ENCODE measurements around the gene LRRC19. TPM values are rescaled to one million over a fixed set of nuclear protein-coding genes. Genes with fewer than 3 reads are reported as not detected.
A peak's percentile ranks its signal among the peaks of the same experiment; 100 is the strongest.

LRRC19 gene
- total RNA-seq, 1 experiment from 2014 or later: not detected

- H3K9ac ChIP-seq (ENCODE audit: low read length): peak overlapping the region; percentile 93
- peak overlapping the region; percentile 90 for H3K4me3 ChIP-seq (ENCODE audit: low read length)
- no peaks in the 10 kb centered on the region for H3K36me3 ChIP-seq (ENCODE audit: insufficient read depth, low read length)
- no peaks in the 10 kb centered on the region for H3K9me3 ChIP-seq (ENCODE audit: low read length)
- no peaks in the 10 kb centered on the region for H4K20me1 ChIP-seq (ENCODE audit: insufficient read depth, low read depth, low read length)
- no peaks in the 10 kb centered on the region for H3K9me2 ChIP-seq (replicated peaks; ENCODE audit: insufficient read depth, low read length)
- peaks cover 28% of the 10 kb centered on the region for H3K79me2 ChIP-seq (ENCODE audit: low read length)
- no peaks in the 10 kb centered on the region for H3K27me3 ChIP-seq (ENCODE audit: low read length)
- H3K4me2 ChIP-seq (ENCODE audit: low read depth, low read length, poor library complexity, severe bottlenecking): peak overlapping the region; percentile 84
- peak; percentile 75 for DNase-seq
- H2AFZ ChIP-seq (ENCODE audit: low read length): peak overlapping the region; percentile 40
- H3K27ac ChIP-seq (ENCODE audit: low read length): peak overlapping the region; percentile 83
- H3K4me1 ChIP-seq (ENCODE audit: low read length): peaks cover 35% of the 10 kb centered on the region
These were observed 51.4 kb downstream of the LRRC19 start for GRCh38 chr9:26954050-26954508.

- H4K20me1 ChIP-seq (ENCODE audit: insufficient read depth, low read depth, low read length): no peaks in the 10 kb centered on the region
- H3K9ac ChIP-seq (ENCODE audit: low read length): no peak overlapping the region
- H3K79me2 ChIP-seq (ENCODE audit: low read length): peaks cover 17% of the 10 kb centered on the region
- H3K27ac ChIP-seq (ENCODE audit: low read length): no peak overlapping the region
- no peaks in the 10 kb centered on the region for H3K9me3 ChIP-seq (ENCODE audit: low read length)
- H3K36me3 ChIP-seq (ENCODE audit: insufficient read depth, low read length): no peaks in the 10 kb centered on the region
- H3K9me2 ChIP-seq (replicated peaks; ENCODE audit: insufficient read depth, low read length): no peaks in the 10 kb centered on the region
- H3K4me1 ChIP-seq (ENCODE audit: low read length): peaks cover 33% of the 10 kb centered on the region
- no peak for DNase-seq
- no peak overlapping the region for H2AFZ ChIP-seq (ENCODE audit: low read length)
- H3K4me2 ChIP-seq (ENCODE audit: low read depth, low read length, poor library complexity, severe bottlenecking): no peak overlapping the region
- H3K4me3 ChIP-seq (ENCODE audit: low read length): no peak overlapping the region
- H3K27me3 ChIP-seq (ENCODE audit: low read length): no peaks in the 10 kb centered on the region
These were observed 53.7 kb downstream of the LRRC19 start for GRCh38 chr9:26951794-26952193.

DNA sequence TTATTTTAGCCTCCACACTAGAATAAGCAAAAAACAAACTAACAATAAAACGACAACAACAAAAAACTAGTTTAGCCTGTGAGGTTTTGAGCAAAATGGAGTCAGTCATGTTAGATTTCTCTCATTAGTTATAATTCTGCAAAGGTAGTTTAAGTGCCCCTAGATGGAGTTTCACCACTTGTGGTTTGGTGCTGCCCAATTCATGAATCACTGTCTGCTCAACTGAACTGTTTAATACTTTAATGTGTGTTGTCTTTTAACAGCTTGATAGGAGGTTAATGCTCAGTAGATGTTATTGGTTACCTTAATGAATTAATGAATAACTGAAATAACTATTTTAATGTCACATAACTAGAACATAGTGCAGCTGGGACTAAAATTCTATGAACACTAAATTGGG lies 55.0 kb downstream of the LRRC19 start:
- Histone ChIP-seq H3K4me3 (ENCODE audit: low read length) (no peak overlapping the region), H3K9me2 (replicated peaks; ENCODE audit: insufficient read depth, low read length) (no peaks in the 10 kb centered on the region), H3K27ac (ENCODE audit: low read length) (no peak overlapping the region), H2AFZ (ENCODE audit: low read length) (no peak overlapping the region), H3K9me3 (ENCODE audit: low read length) (no peaks in the 10 kb centered on the region), H3K36me3 (ENCODE audit: insufficient read depth, low read length) (no peaks in the 10 kb centered on the region), H4K20me1 (ENCODE audit: insufficient read depth, low read depth, low read length) (no peaks in the 10 kb centered on the region; the same call in 1 of the 2 replicates), H3K9ac (ENCODE audit: low read length) (no peak overlapping the region), H3K4me2 (ENCODE audit: low read depth, low read length, poor library complexity, severe bottlenecking) (no peak overlapping the region), H3K79me2 (ENCODE audit: low read length) (peaks cover 25% of the 10 kb centered on the region), H3K27me3 (ENCODE audit: low read length) (no peaks in the 10 kb centered on the region), H3K4me1 (ENCODE audit: low read length) (peaks cover 33% of the 10 kb centered on the region)
- no peak for DNase-seq

DNA sequence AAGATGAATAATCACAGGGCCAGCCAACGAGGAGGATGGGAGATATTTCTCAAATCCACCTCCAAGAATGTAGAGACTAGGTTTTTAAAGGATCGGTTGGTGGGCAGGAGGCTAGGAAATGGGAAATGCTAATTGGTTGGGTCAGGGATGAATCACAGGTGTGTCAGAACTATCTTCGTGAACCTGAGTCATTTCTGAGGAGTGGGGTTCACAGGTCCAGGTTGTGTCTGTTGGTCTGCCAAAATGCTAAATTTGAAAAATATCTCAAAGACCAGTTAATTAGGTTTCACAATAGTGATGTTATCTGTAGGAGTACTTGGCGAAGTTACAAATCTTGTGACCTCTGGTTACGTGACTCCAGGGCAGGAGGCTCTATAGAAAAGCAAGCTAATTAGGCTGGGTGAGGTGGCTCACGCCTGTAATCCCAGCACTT lies 55.8 kb downstream of the LRRC19 start:
- peaks cover under 1% of the 10 kb centered on the region; the same call in 1 of the 2 replicates for H4K20me1 ChIP-seq (ENCODE audit: insufficient read depth, low read depth, low read length)
- no peak for DNase-seq
- H3K27ac ChIP-seq (ENCODE audit: low read length): no peak overlapping the region
- H3K9me2 ChIP-seq (replicated peaks; ENCODE audit: insufficient read depth, low read length): no peaks in the 10 kb centered on the region
- H3K4me2 ChIP-seq (ENCODE audit: low read depth, low read length, poor library complexity, severe bottlenecking): no peak overlapping the region
- H2AFZ ChIP-seq (ENCODE audit: low read length): 0 out of 2 replicates have a peak overlapping the region, but pooled peaks have one; percentile 4
- peaks cover 33% of the 10 kb centered on the region for H3K4me1 ChIP-seq (ENCODE audit: low read length)
- H3K4me3 ChIP-seq (ENCODE audit: low read length): no peak overlapping the region
- no peaks in the 10 kb centered on the region for H3K27me3 ChIP-seq (ENCODE audit: low read length)
- H3K79me2 ChIP-seq (ENCODE audit: low read length): peaks cover 34% of the 10 kb centered on the region
- no peak overlapping the region for H3K9ac ChIP-seq (ENCODE audit: low read length)
- no peaks in the 10 kb centered on the region for H3K9me3 ChIP-seq (ENCODE audit: low read length)
- H3K36me3 ChIP-seq (ENCODE audit: insufficient read depth, low read length): peaks cover under 1% of the 10 kb centered on the region; the same call in 1 of the 2 replicates

DNA sequence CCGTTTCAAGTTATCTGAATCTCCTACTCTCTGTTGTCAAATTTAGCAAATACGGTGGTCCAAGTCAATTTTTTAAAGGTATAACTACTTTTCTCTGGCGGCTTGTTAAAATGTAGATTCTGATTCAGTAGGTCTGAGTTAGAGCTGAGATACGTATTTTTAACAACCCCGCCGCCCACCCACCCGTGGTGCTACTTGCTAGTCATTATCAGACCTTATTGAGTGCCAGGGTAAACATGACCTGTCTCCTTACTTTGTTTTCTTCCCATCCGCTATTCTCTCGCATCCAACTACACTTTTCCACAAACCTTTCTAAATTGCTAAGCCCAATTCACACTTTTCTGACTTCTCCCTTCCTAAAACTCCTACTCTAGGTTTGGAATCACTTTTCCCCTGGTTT lies 57.7 kb downstream of the LRRC19 start:
- Histone ChIP-seq H3K36me3 (ENCODE audit: insufficient read depth, low read length) (peaks cover 15% of the 10 kb centered on the region), H3K27me3 (ENCODE audit: low read length) (no peaks in the 10 kb centered on the region), H3K9me2 (replicated peaks; ENCODE audit: insufficient read depth, low read length) (no peaks in the 10 kb centered on the region), H3K79me2 (ENCODE audit: low read length) (peaks cover 53% of the 10 kb centered on the region), H3K27ac (ENCODE audit: low read length) (peak overlapping the region; percentile 73), H4K20me1 (ENCODE audit: insufficient read depth, low read depth, low read length) (peaks cover 7% of the 10 kb centered on the region; the same call in 1 of the 2 replicates), H3K4me1 (ENCODE audit: low read length) (peaks cover 26% of the 10 kb centered on the region), H3K4me2 (ENCODE audit: low read depth, low read length, poor library complexity, severe bottlenecking) (peak overlapping the region; percentile 99), H2AFZ (ENCODE audit: low read length) (peak overlapping the region; percentile 54; the same call in 1 of the 2 replicates), H3K9ac (ENCODE audit: low read length) (peak overlapping the region; percentile 96), H3K4me3 (ENCODE audit: low read length) (peak overlapping the region; percentile 83), H3K9me3 (ENCODE audit: low read length) (no peaks in the 10 kb centered on the region)
- DNase-seq: no peak

DNA sequence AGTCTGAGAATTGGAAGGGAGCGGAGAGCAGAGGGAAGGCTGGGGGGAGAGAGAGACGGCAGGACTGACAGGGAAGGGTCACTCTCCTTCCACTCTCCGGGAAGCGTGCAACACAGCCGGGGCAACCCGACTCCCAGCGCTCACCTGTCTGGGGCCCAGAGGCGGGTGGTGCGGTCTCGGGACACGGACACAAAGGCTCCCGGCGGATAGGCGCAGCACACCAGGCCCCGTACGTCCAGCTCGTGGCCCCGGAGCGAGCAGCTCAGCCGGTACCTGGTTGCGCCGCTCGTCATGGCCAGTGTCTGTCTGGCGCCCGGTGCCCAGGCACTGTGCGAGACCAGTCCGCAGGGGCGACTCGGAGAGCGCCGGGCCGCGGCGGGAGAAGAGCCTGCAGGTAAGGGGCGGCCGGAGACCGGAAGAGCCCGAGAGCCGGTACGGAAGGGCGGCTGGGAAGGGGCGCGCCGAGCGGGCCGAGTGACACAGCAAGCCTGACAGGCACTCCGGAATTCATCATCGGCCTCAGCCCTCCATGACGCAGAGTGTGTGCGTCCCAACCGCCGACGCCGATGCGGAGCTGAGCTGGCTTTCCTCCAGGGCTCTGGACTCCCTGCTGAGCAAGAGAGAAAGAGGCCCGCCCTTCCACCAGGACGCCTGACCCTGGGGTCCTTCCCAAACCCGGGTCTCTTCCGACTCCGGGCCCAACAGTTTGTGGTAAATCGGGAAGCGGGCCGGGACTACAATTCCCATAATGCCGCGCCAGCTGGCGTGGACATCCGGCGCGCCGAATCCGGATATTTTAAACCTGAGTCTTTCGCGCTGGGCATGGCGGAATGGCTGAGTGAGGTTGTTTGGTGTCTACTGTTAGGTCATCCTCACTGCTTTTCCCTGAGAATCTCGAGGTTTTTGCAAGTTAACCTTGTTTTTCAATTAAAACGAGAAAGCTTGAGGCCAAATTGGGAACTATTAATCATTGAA lies 58.4 kb downstream of the LRRC19 start, which contains the start of gene PLAA:
Gene PLAA, minus strand, starts transcription at position 490 of the 975 bp plus-strand sequence. Its CDS starts 197 bp downstream, at position 293.
- Histone ChIP-seq H3K9ac (ENCODE audit: low read length) (peak within 1 kb of the TSS; percentile 96), H3K79me2 (ENCODE audit: low read length) (peaks cover 60% of the 10 kb centered on the region), H3K36me3 (ENCODE audit: insufficient read depth, low read length) (peaks cover 15% of the 10 kb centered on the region)

DNA sequence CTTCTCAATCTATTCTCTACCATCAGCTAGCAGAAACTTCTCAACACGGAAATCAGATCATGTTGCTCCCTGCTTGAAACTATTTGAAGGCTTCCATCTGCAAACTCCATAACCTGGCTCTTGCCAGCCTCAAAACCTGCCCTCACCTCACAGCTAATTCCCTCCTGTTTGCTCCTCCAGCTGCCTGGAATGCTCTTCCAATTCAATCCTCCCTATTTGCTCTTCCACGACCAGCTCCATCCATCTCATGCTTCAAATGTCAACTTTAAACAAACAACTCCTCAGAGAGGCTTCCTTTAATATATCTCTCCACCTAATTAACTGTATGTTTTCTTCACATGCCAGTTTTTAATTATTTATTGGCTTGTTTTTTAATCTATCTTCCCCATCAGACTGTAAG lies 59.9 kb downstream of the LRRC19 start:
- Histone ChIP-seq H4K20me1 (ENCODE audit: insufficient read depth, low read depth, low read length) (peaks cover 7% of the 10 kb centered on the region; the same call in 1 of the 2 replicates), H3K9me3 (ENCODE audit: low read length) (no peaks in the 10 kb centered on the region), H3K9me2 (replicated peaks; ENCODE audit: insufficient read depth, low read length) (no peaks in the 10 kb centered on the region), H3K4me2 (ENCODE audit: low read depth, low read length, poor library complexity, severe bottlenecking) (peak overlapping the region; percentile 99), H3K9ac (ENCODE audit: low read length) (peak overlapping the region; percentile 96), H3K27me3 (ENCODE audit: low read length) (no peaks in the 10 kb centered on the region), H3K4me1 (ENCODE audit: low read length) (peaks cover 26% of the 10 kb centered on the region), H3K36me3 (ENCODE audit: insufficient read depth, low read length) (peaks cover 19% of the 10 kb centered on the region), H2AFZ (ENCODE audit: low read length) (no peak overlapping the region), H3K27ac (ENCODE audit: low read length) (0 out of 2 replicates have a peak overlapping the region, but pooled peaks have one; percentile 73), H3K79me2 (ENCODE audit: low read length) (peaks cover 74% of the 10 kb centered on the region), H3K4me3 (ENCODE audit: low read length) (peak overlapping the region; percentile 83)
- DNase-seq: no peak

More for the DNA sequence above, 58.4 kb downstream of the LRRC19 start, which contains the start of gene PLAA:
- Histone ChIP-seq H4K20me1 (ENCODE audit: insufficient read depth, low read depth, low read length) (peaks cover 7% of the 10 kb centered on the region; the same call in 1 of the 2 replicates), H3K9me2 (replicated peaks; ENCODE audit: insufficient read depth, low read length) (no peaks in the 10 kb centered on the region), H3K27ac (ENCODE audit: low read length) (peak within 1 kb of the TSS; percentile 73), H3K27me3 (ENCODE audit: low read length) (no peaks in the 10 kb centered on the region), H3K4me1 (ENCODE audit: low read length) (peaks cover 26% of the 10 kb centered on the region), H2AFZ (ENCODE audit: low read length) (peak within 1 kb of the TSS; percentile 95; the same call in 1 of the 2 replicates), H3K4me3 (ENCODE audit: low read length) (peak within 1 kb of the TSS; percentile 83), H3K4me2 (ENCODE audit: low read depth, low read length, poor library complexity, severe bottlenecking) (peak within 1 kb of the TSS; percentile 99), H3K9me3 (ENCODE audit: low read length) (no peaks in the 10 kb centered on the region)
- peak; percentile 96 for DNase-seq

All from Karpas-422 (cell line).